Natural killer cell treated with Interleukin-12 subunit alpha and Interleukin-12 subunit beta and Interleukin-15 and Interleukin-18, amount 100 ng/mL, for 72 hours (primary cell): ENCODE data around the gene MAPK7. TPM values are rescaled to one million over a fixed set of nuclear protein-coding genes. Genes with fewer than 3 reads are reported as not detected.
"Not testable (repeated sequence)": the region's sequence is repeated elsewhere in the genome, so short reads cannot be mapped to it uniquely, and the experiment has no call there.

Experiments
- ATAC-seq, 2 donors: fragments of 150-1000 bp; cut with Tn5 transposase in 1 of 2; sonication (Bioruptor Pico), chemical (Tn5 transposase) in 1 of 2; 2 replicates each; pipeline ENCODE4 v1.10.0; 2021
- DNase-seq: peaks from one replicate; pipeline ENCODE4 v3.0.0; 2022; ENCODE audit warnings: low spot score
- H3K27ac Mint-ChIP-seq, 2 donors: 1 replicate in 1 of 2; 2 replicates in 1 of 2; pipeline ENCODE4 v1.8.0; 2022; ENCODE audit warnings: mixed read lengths in 2 of 2, mild to moderate bottlenecking in 1 of 2, moderate library complexity in 1 of 2
- H3K27me3 Mint-ChIP-seq, 2 donors: 1 replicate in 1 of 2; 2 replicates in 1 of 2; pipeline ENCODE4 v1.8.0; 2022; ENCODE audit warnings: mixed read lengths in 2 of 2
- H3K36me3 Mint-ChIP-seq: one replicate; pipeline ENCODE4 v1.8.0; 2022; ENCODE audit warnings: mixed read lengths
- H3K4me1 Mint-ChIP-seq, 2 donors: 1 replicate in 1 of 2; 2 replicates in 1 of 2; pipeline ENCODE4 v1.8.0; 2022; ENCODE audit warnings: low read depth in 2 of 2, mixed read lengths in 2 of 2, mild to moderate bottlenecking in 1 of 2
- H3K4me3 Mint-ChIP-seq: one replicate; pipeline ENCODE4 v1.8.0; 2022; ENCODE audit warnings: mixed read lengths
- H3K9me3 Mint-ChIP-seq: 2 replicates; pipeline ENCODE4 v1.8.0; 2022; ENCODE audit warnings: mixed read lengths
- total RNA-seq, 2 donors: library from RNA; stranded (reverse); gene quantifications; one replicate each; pipeline ENCODE4 v1.2.3, GENCODE V29; 2022

The MAPK7 gene
- total RNA-seq, 2 donors from 2014 or later = 28.7 to 29.8 TPM

DNA sequence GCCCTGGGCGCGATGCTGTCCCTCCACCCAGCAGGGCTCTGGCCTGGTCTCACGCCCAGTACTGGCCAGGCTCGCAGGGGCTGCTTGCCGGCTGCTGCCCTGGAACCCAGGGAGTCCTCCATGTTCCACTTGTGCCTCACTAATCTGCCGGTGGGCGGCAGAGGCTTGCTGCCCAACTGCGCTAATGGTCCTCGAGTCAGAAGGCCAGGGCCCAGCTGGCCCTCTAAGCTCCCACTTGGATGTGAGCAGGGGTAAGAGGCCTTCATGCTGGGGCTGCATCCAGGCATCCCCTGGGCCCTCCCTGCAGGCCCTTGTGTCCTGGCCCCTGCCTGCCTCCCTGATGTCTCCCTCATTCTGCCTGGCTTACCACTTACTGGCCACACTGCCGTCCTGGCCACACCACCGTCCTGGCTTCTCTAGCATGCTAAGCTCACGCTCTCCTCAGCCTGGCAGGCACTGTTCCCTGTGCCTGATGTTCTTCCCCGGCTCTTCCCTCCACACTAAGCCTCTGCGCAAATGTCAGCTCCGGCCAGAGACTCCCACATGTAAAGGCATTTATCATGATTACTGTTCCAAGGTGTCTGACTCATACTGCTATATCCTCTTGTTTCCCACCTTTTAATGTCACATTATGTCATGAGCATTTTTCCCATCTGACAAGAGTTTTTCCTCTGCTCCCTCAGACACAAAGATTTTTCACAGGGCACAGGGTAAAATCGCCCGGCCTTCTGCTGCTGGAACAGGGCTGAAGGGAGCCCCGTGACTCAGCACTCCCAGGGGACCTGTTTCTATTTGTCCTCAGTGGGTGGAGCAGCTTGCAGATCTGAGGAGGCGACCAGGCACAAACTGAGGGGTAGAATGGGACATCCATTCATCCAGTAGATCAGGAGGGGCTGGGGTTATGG is 31.7 kb upstream of the MAPK7 start:
- Mint-ChIP-seq H3K27me3 (peaks cover 4 to 7% of the 10 kb centered on the region in 2 donors), H3K4me1 (peaks cover 3 to 4% of the 10 kb centered on the region in 2 donors), H3K9me3 (no peaks in the 10 kb centered on the region), H3K4me3 (no peak overlapping the region), H3K27ac (no peak overlapping the region), H3K36me3 (no peaks in the 10 kb centered on the region)
- ATAC-seq = no peak
- peak; percentile 56 for DNase-seq

DNA sequence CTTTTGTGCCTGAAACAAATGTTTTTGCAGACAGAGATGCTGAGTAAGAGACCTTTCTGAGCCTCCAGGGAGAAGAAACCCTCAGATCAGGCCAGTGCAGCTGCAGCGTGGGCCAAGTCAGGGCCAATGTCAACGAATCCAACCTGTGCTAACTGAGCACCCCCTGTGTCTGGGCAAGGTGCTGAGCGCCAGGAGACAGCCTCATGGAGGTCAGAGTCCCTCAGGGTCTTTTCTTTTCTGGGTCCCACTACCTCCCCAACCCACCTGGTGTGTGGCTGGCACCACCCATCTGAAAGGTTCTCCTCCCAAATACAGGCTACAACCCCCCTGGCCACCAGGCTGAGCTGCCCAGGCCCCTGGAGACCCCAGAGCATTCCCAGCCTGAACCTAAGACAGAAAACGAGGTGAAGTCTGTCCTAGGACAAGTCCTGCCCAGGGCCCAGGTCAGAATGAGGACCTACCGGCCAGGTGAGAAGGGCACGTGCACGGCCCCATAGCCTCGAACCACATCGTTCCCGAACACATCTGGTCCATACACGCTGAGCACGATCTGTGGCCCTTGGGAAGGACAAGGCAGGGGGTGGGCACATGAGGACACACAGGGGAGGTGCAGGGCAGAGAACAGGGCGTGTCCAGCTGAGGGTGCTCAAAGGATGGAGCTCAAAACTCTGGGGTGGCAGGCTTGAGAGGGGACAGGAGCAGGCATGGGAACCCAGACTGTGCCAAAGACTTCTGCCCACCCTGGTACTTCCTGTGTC is 30.8 kb upstream of the MAPK7 start:
- no peak overlapping the region for H3K4me3 Mint-ChIP-seq
- DNase-seq = peak; percentile 28

DNA sequence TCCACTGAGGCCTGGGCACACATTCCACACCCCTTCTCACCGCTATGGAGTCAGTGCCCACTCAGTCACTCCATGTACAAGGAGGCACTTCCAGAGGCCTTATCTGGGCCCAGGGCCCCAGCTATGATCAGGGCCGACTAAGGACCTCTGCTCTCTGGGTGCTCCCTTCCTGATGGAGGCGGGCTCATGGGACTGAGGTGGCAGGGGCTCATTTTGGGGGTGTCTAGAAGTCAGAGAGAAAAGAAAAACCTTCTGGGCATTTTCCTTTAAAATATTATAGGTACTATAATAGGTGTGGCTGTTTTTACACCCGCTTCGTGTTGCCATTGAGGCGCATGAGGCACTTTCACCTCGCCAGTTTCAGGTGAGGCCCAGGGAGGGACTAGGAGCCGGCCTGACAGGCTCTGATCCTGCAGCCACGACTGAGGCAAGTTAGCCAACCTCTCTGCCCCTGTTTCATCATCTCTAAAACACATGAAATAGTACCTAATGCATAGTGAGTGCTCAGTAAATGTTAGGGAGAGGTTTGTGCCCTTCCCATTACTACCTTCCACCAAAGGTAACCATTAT is 30.1 kb upstream of the MAPK7 start:
- Mint-ChIP-seq H3K9me3 (no peaks in the 10 kb centered on the region), H3K36me3 (no peaks in the 10 kb centered on the region), H3K4me3 (no peak overlapping the region), H3K27me3 (no peaks in the 10 kb centered on the region), H3K4me1 (no peaks in the 10 kb centered on the region), H3K27ac (no peak overlapping the region)
- ATAC-seq (no peak), DNase-seq (peak; percentile 18)

More for the DNA sequence above, 30.8 kb upstream of the MAPK7 start:
- no peaks in the 10 kb centered on the region for H3K27me3 Mint-ChIP-seq
- H3K4me1 Mint-ChIP-seq = no peaks in the 10 kb centered on the region
- H3K36me3 Mint-ChIP-seq = no peaks in the 10 kb centered on the region
- H3K9me3 Mint-ChIP-seq = no peaks in the 10 kb centered on the region
- no peak for ATAC-seq
- H3K27ac Mint-ChIP-seq = no peak overlapping the region

DNA sequence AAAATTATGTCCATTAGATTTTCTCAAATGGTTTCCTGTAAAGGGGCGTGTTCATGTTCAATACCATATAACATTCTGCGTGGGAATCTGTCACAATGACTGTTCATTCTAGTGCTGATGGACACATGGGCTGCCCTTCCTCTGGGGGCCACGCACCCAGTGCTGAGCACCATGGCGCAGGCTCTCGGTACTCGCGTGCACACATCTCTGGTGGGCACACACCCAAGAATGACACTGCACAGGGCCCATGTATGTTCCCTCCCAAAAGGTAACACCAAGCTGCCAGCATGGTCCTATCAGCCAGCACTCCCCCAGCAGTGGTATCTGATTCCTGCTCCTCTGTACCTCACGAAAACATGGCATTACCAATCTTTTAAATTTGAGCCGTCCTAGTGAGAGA is 29.5 kb upstream of the MAPK7 start:
- DNase-seq = peak; percentile 0
- H3K27me3 Mint-ChIP-seq = peaks cover 0 to under 1% of the 10 kb centered on the region in 2 donors
- H3K9me3 Mint-ChIP-seq = no peaks in the 10 kb centered on the region
- no peak overlapping the region for H3K4me3 Mint-ChIP-seq
- H3K4me1 Mint-ChIP-seq = no peaks in the 10 kb centered on the region
- no peak overlapping the region for H3K27ac Mint-ChIP-seq
- no peak for ATAC-seq
- H3K36me3 Mint-ChIP-seq = no peaks in the 10 kb centered on the region

DNA sequence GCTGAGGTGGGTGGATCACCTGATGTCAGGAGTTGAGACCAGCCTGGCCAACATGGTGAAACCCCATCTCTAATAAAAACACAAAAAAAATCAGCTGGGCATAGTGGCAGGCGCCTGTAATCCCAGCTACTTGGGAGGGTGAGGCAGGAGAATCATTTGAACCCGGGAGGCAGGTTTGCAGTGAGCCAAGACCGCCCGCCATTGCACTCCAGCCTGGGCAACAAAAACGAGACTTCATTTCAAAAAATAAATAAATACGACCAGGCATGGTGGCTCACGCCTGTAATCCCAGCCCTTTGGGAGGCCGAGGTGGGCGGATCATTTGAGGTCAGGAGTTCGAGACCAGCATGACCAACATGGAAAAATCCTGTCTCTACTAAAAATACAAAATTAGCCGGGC is 24.9 kb upstream of the MAPK7 start:
- H3K9me3 Mint-ChIP-seq, H3K27ac Mint-ChIP-seq, H3K4me3 Mint-ChIP-seq, H3K36me3 Mint-ChIP-seq, ATAC-seq, H3K4me1 Mint-ChIP-seq: not testable (repeated sequence)
- peaks cover 8 to 12% of the 10 kb centered on the region in 2 donors for H3K27me3 Mint-ChIP-seq
- DNase-seq = peak; percentile 26

DNA sequence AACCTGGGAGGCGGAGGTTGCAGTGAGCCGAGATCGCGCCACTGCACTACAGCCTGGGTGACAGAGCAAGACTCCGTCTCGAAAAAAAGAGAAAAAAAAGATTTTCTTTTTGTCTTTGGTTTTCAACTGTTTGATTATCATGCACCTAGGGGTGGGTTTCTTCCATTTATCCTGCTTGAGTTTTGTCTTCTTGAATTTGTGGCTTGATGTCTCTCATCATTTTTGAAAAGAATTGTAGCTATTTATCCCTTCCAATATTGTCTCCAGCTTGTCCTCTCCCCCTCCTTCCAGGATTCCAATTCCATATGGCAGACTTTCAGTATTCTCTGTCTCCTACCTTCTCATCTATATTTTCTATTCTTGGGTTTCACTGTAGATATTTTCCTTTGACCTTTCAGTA is 23.6 kb upstream of the MAPK7 start:
- H3K4me3 Mint-ChIP-seq = no peak overlapping the region
- H3K27ac Mint-ChIP-seq = no peak overlapping the region
- no peaks in the 10 kb centered on the region for H3K9me3 Mint-ChIP-seq
- no peak for ATAC-seq
- no peaks in the 10 kb centered on the region for H3K4me1 Mint-ChIP-seq
- H3K36me3 Mint-ChIP-seq = no peaks in the 10 kb centered on the region
- H3K27me3 Mint-ChIP-seq = peaks cover 10 to 12% of the 10 kb centered on the region in 2 donors
- no peak for DNase-seq

DNA sequence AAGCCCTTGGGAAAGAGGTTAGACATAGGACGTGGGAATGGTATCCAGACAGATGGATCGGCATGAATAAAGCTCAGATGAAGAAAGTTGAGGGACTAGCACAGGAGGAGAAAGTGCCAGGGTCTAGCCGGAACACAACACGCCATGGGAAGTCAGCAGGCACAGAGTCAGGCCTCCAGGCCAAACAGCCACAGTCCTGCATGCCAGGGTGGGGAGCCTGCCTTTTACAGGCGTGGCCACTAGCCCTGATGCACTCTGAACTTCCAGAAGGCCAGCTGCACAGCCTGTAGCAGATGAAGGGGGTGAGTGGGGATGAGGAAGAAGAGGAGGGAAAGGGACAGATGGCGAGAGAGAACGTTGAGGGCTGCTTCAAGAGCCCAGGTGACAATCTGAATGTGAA is 20.9 kb upstream of the MAPK7 start:
- Mint-ChIP-seq H3K27me3 (peaks cover 12 to 13% of the 10 kb centered on the region in 2 donors), H3K27ac (no peak overlapping the region), H3K4me1 (peaks cover 3 to 11% of the 10 kb centered on the region in 2 donors), H3K36me3 (no peaks in the 10 kb centered on the region), H3K4me3 (no peak overlapping the region), H3K9me3 (no peaks in the 10 kb centered on the region)
- ATAC-seq = no peak
- DNase-seq = no peak

DNA sequence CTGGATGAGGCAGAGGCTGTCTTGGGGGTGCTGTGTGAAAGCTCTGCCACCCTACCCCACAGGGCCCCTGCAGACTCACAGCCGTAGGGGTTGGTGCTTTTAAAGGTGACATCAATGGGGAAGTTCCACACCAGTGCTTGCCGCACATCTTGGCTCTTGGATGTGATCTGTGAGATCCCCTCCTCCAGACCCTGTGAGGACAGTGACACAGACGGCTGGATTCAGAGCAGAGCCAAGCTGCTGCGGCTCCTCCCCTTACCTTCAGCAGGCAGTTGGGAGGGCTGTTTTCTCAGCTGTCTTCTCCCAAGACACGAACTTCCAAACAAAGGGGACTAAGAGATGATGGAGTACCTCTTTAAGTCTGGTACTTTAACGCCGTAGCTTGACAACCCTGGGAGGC is 20.5 kb upstream of the MAPK7 start:
- ATAC-seq (no peak), DNase-seq (no peak)
- Mint-ChIP-seq H3K27ac (no peak overlapping the region), H3K27me3 (peaks cover 12 to 13% of the 10 kb centered on the region in 2 donors), H3K9me3 (no peaks in the 10 kb centered on the region), H3K36me3 (no peaks in the 10 kb centered on the region), H3K4me1 (peaks cover 4 to 13% of the 10 kb centered on the region in 2 donors), H3K4me3 (no peak overlapping the region)

DNA sequence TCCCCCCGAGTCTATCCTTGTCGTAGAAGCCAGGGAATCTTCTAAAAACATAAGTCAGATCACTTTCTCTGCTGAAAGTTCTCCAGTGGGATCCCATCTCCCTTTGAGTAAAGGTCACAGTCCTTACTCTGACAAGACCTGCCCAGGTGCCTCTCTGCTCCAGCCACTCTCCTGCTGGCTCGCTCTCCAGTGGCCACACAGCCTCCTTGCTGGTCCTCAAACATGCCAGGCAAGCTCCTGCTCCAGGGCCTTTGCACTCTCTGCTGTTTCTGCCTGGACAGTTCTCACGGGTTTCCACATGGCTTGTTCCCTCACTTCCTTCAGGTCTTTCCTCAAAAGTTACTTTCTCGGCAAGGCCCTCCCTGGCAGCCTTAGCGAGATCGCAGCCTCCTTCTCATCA is 19.1 kb upstream of the MAPK7 start:
- peaks cover 8 to 10% of the 10 kb centered on the region in 2 donors for H3K27me3 Mint-ChIP-seq
- no peak overlapping the region for H3K4me3 Mint-ChIP-seq
- H3K4me1 Mint-ChIP-seq = peaks cover 10 to 17% of the 10 kb centered on the region in 2 donors
- DNase-seq = no peak
- H3K27ac Mint-ChIP-seq = no peak overlapping the region
- H3K9me3 Mint-ChIP-seq = no peaks in the 10 kb centered on the region
- no peak for ATAC-seq
- H3K36me3 Mint-ChIP-seq = no peaks in the 10 kb centered on the region

DNA sequence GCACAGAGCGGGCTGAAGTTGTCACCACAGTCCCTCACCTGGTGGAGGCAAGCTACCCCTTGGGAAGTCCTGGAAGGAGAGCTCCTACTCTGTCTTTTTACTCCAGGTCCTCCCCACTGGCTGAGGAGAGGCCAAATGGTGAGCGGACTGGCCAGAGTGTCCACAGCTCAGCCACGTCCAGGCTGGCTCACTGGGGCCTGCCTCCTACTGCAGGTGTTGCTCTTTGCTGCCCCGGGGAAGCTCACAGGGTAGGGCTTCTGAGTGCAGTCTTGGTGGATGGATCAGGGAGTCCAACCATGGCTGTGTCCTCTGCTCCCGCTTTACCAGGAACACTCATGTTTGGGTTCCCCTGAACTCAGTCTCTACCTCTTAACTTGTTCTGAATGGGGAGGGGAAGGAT is 18.4 kb upstream of the MAPK7 start:
- Mint-ChIP-seq H3K9me3 (no peaks in the 10 kb centered on the region), H3K27me3 (peaks cover 3 to 7% of the 10 kb centered on the region in 2 donors), H3K4me1 (peaks cover 13 to 17% of the 10 kb centered on the region in 2 donors), H3K36me3 (no peaks in the 10 kb centered on the region), H3K4me3 (no peak overlapping the region), H3K27ac (no peak overlapping the region)
- no peak for ATAC-seq
- DNase-seq = no peak

DNA sequence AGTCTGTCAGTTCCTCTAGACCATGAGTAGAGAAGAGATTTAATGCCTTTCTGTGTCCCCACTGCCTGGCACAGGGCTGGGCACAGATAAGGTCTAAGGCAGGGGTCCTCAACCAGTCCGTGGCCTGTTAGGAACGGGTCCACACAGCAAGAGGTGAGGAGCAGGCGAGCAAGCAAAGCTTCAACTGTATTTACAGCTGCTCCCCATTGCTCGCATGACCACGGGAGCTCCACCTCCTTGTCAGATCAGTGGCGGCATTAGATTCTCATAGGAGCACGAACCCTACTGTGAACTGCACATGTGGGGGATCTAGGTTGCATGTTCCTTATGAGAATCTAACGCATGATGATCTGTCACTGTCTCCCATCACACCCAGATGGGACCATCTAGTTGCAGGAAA is 17.5 kb upstream of the MAPK7 start:
- Mint-ChIP-seq H3K27me3 (peaks cover 0 to 6% of the 10 kb centered on the region in 2 donors), H3K36me3 (no peaks in the 10 kb centered on the region), H3K4me3 (no peak overlapping the region), H3K27ac (no peak overlapping the region), H3K4me1 (peaks cover 13 to 17% of the 10 kb centered on the region in 2 donors), H3K9me3 (no peaks in the 10 kb centered on the region)
- DNase-seq (no peak), ATAC-seq (no peak)

DNA sequence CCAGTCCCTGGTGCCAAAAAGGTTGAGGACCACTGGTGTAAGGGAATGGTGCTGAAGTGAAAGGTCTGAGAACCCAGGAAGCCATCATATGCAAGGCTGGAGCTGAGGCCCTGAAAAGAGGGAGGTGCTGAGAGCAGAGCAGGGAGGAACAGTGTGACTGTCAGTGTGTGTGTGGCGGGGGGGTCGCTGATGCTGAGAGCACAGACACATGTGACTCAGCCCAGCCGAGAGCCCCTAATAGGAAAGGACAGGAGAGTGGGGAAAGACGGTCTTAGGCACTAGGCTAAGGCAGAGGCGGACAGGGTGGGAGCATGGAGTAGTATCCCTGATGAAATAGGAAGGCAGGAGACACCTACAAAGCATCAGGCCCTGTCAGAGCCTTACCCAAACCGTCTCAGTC is 17.0 kb upstream of the MAPK7 start:
- H3K9me3 Mint-ChIP-seq = no peaks in the 10 kb centered on the region
- H3K4me1 Mint-ChIP-seq = peaks cover 13 to 17% of the 10 kb centered on the region in 2 donors
- H3K27ac Mint-ChIP-seq = peak overlapping the region in 1 of 2 donors; percentile 26
- peak overlapping the region; percentile 82 for H3K4me3 Mint-ChIP-seq
- peaks cover 0 to 6% of the 10 kb centered on the region in 2 donors for H3K27me3 Mint-ChIP-seq
- no peaks in the 10 kb centered on the region for H3K36me3 Mint-ChIP-seq
- ATAC-seq = no peak
- DNase-seq = no peak

DNA sequence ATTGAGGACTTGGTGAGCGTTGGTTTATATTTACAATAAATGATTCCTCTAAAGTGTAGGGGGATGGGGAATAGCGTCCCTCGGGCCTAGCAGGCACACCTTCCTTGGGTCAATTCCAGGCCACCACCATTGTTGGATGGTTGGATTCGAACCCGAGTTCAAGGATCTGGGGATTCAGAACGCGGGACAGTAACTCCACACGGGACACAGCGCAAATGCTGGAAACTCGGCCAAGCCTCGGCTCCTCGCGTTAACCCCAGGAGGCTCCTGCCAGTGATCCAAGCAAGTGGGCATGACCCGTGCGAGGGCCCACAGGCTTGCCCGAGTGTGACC is 16.4 kb upstream of the MAPK7 start:
- no peak for ATAC-seq
- Mint-ChIP-seq H3K27me3 (peaks cover 0 to 6% of the 10 kb centered on the region in 2 donors), H3K27ac (peak overlapping the region in 1 of 2 donors; percentile 26), H3K36me3 (no peaks in the 10 kb centered on the region), H3K4me3 (peak overlapping the region; percentile 82), H3K4me1 (peaks cover 13 to 17% of the 10 kb centered on the region in 2 donors), H3K9me3 (no peaks in the 10 kb centered on the region)
- DNase-seq = peak; percentile 13
